GM12878 (cell line): ENCODE results near the gene RPS16. TPM values are rescaled to one million over a fixed set of nuclear protein-coding genes. Genes with fewer than 3 reads are reported as not detected.
A peak's percentile ranks its signal among the peaks of the same experiment; 100 is the strongest.

Experiments used
- ATAC-seq: fragments of 200-7000 bp; cut with Tn5 transposase; 3 replicates; pipeline ENCODE4 v1.9.1; 2020; ENCODE audit warnings: mild to moderate bottlenecking, moderate library complexity
- BruUV-seq: library from RNA; stranded (reverse); fragments of 400-500 nt; replicated peaks from 2 replicates; lab custom pipeline; 2021; lab: Mats Ljungman, UMichigan
- CTCF ChIA-PET: fragments of 300-600 bp; sonication (Branson Sonifier 250); formaldehyde crosslinking; extraction: SDS; loops from one replicate; lab custom pipeline; 2021; ENCODE audit warnings: inconsistent platforms; lab: Yijun Ruan, JAX
- POLR2A ChIA-PET: fragments of 350-600 bp; formaldehyde crosslinking; extraction: SDS; loops from one replicate; lab custom pipeline; 2021; ENCODE audit warnings: inconsistent platforms; lab: Charles Lee
- RAD21 ChIA-PET: fragments of 300-600 bp; sonication (Branson Sonifier 250); formaldehyde crosslinking; loops from one replicate; lab custom pipeline; 2023; ENCODE audit warnings: antibody characterized with exemption; ENCODE audit not compliant: unreplicated experiment; lab: Charles Lee
- SMC1A ChIA-PET: fragments of 300-600 bp; sonication (Branson Sonifier 250); formaldehyde crosslinking; loops from one replicate; lab custom pipeline; 2023; ENCODE audit not compliant: unreplicated experiment, uncharacterized antibody; lab: Charles Lee
- DNase-seq: peaks from one replicate; pipeline ENCODE4 v3.0.0-alpha.2; 2011; ENCODE audit warnings: low read depth, low spot score
- FAIRE-seq: peaks from 3 replicates; lab custom pipeline; 2011; peaks lifted over from hg19 to GRCh38; lab: Jason Lieb, UNC
- H2AFZ ChIP-seq: 2 replicates; pipeline ENCODE4 v1.6.0; 2011; ENCODE audit warnings: low read depth, low read length, control low read depth; ENCODE audit not compliant: control insufficient read depth
- H3K27ac ChIP-seq: 2 replicates; pipeline ENCODE4 v1.5.1; 2011; ENCODE audit warnings: control low read depth; ENCODE audit not compliant: control insufficient read depth, insufficient read depth
- H3K27me3 ChIP-seq, 2 experiments: replicated peaks in 1 of 2; 2 replicates each; pipeline versions ENCODE4 v1.6.0 to v1.6.1; 2011; ENCODE audit warnings: low read length in 1 of 2; ENCODE audit not compliant: control insufficient read depth in 2 of 2, insufficient read depth in 2 of 2
- H3K36me3 ChIP-seq, 2 experiments: 2 replicates each; pipeline ENCODE4 v1.5.1; 2011; ENCODE audit warnings: low read length in 1 of 2; ENCODE audit not compliant: control insufficient read depth in 2 of 2, insufficient read depth in 2 of 2
- H3K4me1 ChIP-seq: 2 replicates; pipeline ENCODE4 v1.6.1; 2011; ENCODE audit warnings: mild to moderate bottlenecking, low read length, moderate library complexity, mixed read lengths; ENCODE audit not compliant: control insufficient read depth, insufficient read depth
- H3K4me2 ChIP-seq: 2 replicates; pipeline ENCODE4 v1.6.0; 2011; ENCODE audit warnings: control low read depth; ENCODE audit not compliant: control insufficient read depth, insufficient read depth
- H3K4me3 ChIP-seq: fragments of 200-600 bp; sonication (generic); 2 replicates; pipeline ENCODE4 v1.5.1; 2016
- H3K79me2 ChIP-seq: 2 replicates; pipeline ENCODE4 v1.6.0; 2011; ENCODE audit warnings: low read length; ENCODE audit not compliant: control insufficient read depth, insufficient read depth
- H3K9ac ChIP-seq: 2 replicates; pipeline ENCODE4 v1.8.0; 2011; ENCODE audit warnings: low read length, control low read depth, mixed read lengths; ENCODE audit not compliant: control insufficient read depth, insufficient read depth
- H3K9me3 ChIP-seq: replicated peaks from 3 replicates; pipeline ENCODE4 v1.5.1; 2011; ENCODE audit warnings: mild to moderate bottlenecking, low read length; ENCODE audit not compliant: control insufficient read depth, insufficient read depth
- H4K20me1 ChIP-seq: 2 replicates; pipeline ENCODE4 v1.6.0; 2011; ENCODE audit not compliant: control insufficient read depth, insufficient read depth
- BACH1 ChIP-seq: fragments of 450-650 bp; IDR thresholded peaks from 2 replicates; pipeline ENCODE4 v1.6.1; 2017; ENCODE audit warnings: mild to moderate bottlenecking, borderline replicate concordance
- BMI1 ChIP-seq: fragments of 450-650 bp; IDR thresholded peaks from 2 replicates; pipeline ENCODE4 v1.6.1; 2016; ENCODE audit warnings: mild to moderate bottlenecking, moderate library complexity, borderline replicate concordance
- CHD1 ChIP-seq: IDR thresholded peaks from 2 replicates; pipeline ENCODE4 v1.6.1; 2012; ENCODE audit warnings: low read depth, low read length, improper control_type of control experiment
- EED ChIP-seq: sonication (generic); IDR thresholded peaks from 2 replicates; pipeline ENCODE4 v1.6.1; 2016; ENCODE audit warnings: antibody characterized with exemption, low read depth
- FOXM1 ChIP-seq: IDR thresholded peaks from 2 replicates; pipeline ENCODE4 v1.6.1; 2012; ENCODE audit warnings: low read depth, mild to moderate bottlenecking, inconsistent platforms, low read length, moderate library complexity
- SMAD5 ChIP-seq: IDR thresholded peaks from 2 replicates; pipeline ENCODE4 v1.6.1; 2016; ENCODE audit warnings: antibody characterized with exemption, low read depth
- SUPT20H ChIP-seq: IDR thresholded peaks from 2 replicates; pipeline ENCODE4 v1.6.1; 2011; ENCODE audit warnings: low read depth, mild to moderate bottlenecking, low read length, moderate library complexity, borderline replicate concordance; ENCODE audit not compliant: control insufficient read depth
- TCF12 ChIP-seq: IDR thresholded peaks from 2 replicates; pipeline ENCODE4 v1.6.1; 2011; ENCODE audit warnings: low read depth, mild to moderate bottlenecking, low read length
- ZNF384 ChIP-seq: IDR thresholded peaks from 2 replicates; pipeline ENCODE4 v1.6.1; 2012; ENCODE audit warnings: low read depth, mild to moderate bottlenecking, low read length, improper control_type of control experiment, borderline replicate concordance
- WGBS: methylation state at CpG from one replicate; pipeline ENCODE4 v1.1.6; 2016; ENCODE audit warnings: low lambda C conversion rate; ENCODE audit not compliant: insufficient replicate concordance, insufficient coverage; ENCODE audit errors: missing lambda C conversion rate; 5-methylcytosine and 5-hydroxymethylcytosine counted together
- in situ Hi-C: fragments of 300-500 bp; cut with MboI; formaldehyde crosslinking; loops from 9 replicates; pipeline ENCODE4 v1.14.3; 2018; ENCODE audit warnings: mixed read lengths
- intact Hi-C: fragments of 100-400 bp; cut with micrococcal nuclease; formaldehyde crosslinking; loops from one replicate; pipeline ENCODE4 v1.14.2; 2022; ENCODE audit not compliant: unreplicated experiment
- polyA plus RNA-seq, 11 experiments: library from polyadenylated mRNA; depleted of rRNA in 4 of 11; unstranded in 6 of 11; stranded (reverse) in 5 of 11; fragments of >200 nt; fragmentation: Nextera tagmentation in 4 of 11; fragmentation: Illumina TruSeq in 1 of 11; extraction: Ambion mirVana in 4 of 11; extraction: Trizol in 1 of 11; gene quantifications; 1 replicate in 1 of 11; 2 replicates in 10 of 11; pipeline versions ENCODE4 v1.2.1 to v1.2.3, GENCODE V29; 2011 to 2016; ENCODE audit warnings: inconsistent platforms in 2 of 11, missing spikeins in 2 of 11, low read depth in 1 of 11
- total RNA-seq, 4 experiments: library from RNA; depleted of rRNA in 3 of 4; stranded (reverse); fragments of >200 nt in 3 of 4; fragmentation: Illumina TruSeq in 1 of 4; extraction: Trizol in 1 of 4; gene quantifications; 2 replicates each; pipeline versions ENCODE4 v1.2.1 to v1.2.3, GENCODE V29; 2013 to 2021
- TF ChIP-seq, protein P1 (sequence below): fragments of 450-650 bp; IDR thresholded peaks from 2 replicates; pipeline ENCODE4 v1.6.1; 2017; ENCODE audit warnings: borderline replicate concordance
- TF ChIP-seq, protein P2 (sequence below): fragments of 450-650 bp; IDR thresholded peaks from 2 replicates; pipeline ENCODE4 v1.6.1; 2018; ENCODE audit warnings: borderline replicate concordance, mild to moderate bottlenecking; ENCODE audit not compliant: partially characterized antibody
- TF ChIP-seq, protein P3 (sequence below): IDR thresholded peaks from 2 replicates; pipeline ENCODE4 v1.6.1; 2011; ENCODE audit warnings: borderline replicate concordance, low read depth, mild to moderate bottlenecking, moderate library complexity, mixed read lengths, low read length; ENCODE audit not compliant: insufficient read depth; ENCODE audit errors: extremely low read length
- TF ChIP-seq, protein P4 (sequence below): fragments of 450-650 bp; IDR thresholded peaks from 2 replicates; pipeline ENCODE4 v1.6.1; 2017; ENCODE audit warnings: low read depth, mild to moderate bottlenecking, moderate library complexity

The RPS16 gene
- total and polyA plus RNA-seq, 10 of the 15 experiments (the other 5 are each of a cell fraction or from before 2014, with no cell fraction given): 148 to 4,810 (median 2,343) TPM

DNA sequence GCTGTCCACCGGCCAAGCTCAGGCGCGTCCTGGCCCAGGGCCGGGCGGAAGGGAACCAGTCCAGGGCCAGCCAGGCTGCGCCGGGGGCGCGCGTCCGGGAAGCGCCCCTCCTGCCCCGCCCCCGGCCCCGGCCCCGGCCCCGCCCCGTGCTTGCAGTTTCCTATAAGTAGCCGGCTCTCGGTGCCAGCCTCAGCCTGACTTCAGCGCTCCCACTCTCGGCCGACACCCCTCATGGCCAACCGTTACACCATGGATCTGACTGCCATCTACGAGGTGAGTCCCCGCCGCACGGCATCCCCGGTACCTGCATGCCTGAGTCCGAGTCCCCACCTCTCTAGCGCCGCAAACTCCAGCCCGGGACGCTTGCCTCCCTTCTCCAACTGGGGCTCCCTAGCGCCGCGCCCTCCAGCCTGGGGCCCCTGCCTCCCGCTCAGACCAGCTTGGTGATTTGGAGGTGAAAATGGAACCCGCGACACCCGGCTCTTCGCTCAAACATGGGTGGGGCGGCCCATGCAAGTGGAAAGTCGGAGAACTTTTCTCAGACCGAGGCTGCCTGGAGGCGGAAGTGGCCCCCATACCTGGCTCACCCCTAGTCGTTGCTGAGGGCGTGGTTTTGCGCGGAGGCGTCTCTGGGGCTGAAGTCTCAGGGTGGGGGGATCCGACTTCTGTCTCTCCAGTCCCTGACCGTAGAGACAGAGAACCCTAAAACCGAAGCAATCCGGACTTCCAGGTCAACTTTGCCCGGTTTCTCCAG lies 28.9 kb downstream of the RPS16 start, which contains the start of gene ZFP36 (continued):
- no peak for TF ChIP-seq EED
- TF ChIP-seq, protein P1, sequence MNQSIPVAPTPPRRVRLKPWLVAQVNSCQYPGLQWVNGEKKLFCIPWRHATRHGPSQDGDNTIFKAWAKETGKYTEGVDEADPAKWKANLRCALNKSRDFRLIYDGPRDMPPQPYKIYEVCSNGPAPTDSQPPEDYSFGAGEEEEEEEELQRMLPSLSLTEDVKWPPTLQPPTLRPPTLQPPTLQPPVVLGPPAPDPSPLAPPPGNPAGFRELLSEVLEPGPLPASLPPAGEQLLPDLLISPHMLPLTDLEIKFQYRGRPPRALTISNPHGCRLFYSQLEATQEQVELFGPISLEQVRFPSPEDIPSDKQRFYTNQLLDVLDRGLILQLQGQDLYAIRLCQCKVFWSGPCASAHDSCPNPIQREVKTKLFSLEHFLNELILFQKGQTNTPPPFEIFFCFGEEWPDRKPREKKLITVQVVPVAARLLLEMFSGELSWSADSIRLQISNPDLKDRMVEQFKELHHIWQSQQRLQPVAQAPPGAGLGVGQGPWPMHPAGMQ: no peak
- no peak for TF ChIP-seq FOXM1
- peak; percentile 81 for TF ChIP-seq CHD1
- no peak for TF ChIP-seq BMI1
- peak; percentile 96 for TF ChIP-seq SMAD5

DNA sequence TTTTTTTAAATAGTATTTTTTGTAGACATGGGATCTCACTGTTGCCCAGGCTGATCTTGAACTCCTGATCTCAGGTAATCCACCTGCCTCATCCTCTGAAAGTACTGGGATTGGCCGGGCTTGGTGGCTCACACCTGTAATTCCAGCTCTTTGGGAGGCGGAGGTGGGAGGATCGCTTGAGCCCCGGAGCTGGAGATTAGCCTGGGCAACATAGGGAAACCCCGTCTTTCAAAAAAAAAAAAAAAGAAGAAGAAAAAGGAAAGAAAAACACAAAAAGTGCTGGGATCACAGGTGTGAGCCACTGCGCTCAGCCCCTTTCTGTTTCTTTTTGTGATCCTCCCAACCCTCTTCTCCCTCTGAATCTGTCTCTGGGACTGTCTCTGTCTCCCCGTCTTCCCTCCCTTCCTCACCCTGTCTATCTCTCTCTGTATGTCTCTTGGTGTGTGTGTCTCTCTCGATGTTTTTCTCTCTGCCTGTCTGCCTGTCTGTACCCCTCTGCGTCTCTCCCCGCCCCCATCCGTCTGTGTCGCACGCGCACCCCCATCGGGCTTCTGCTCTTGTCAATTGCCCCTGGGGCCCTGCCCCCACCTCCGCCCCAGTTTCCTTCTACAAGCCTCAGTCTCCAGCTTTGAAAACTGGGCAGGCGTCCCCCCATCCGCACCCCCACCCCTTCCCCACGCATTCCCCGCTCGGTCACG lies 29.6 kb downstream of the RPS16 start:
- H4K20me1 ChIP-seq: no peaks in the 10 kb centered on the region
- in situ Hi-C loops (no loop called here), intact Hi-C loops (loop anchor here (10.0 kb wide), 1 partner anchor 431 kb away; the partner anchor contains the start of gene FBXO17)
- WGBS: 2% methylated on average over 21 of the region's 22 CpGs
- ChIA-PET CTCF (interaction anchor here (0.8 kb wide), 1 partner anchor 8 kb away, joined by 4 read pairs; no protein-coding TSS in a partner anchor), POLR2A (interaction anchor here (0.6 to 3.9 kb wide), 7 partner anchors 9 to 1930 kb away, joined by 3 to 39 read pairs (median 5); partner anchors contain the start of genes MED29, PAF1 and RPS16), SMC1A (interaction anchor here (1.1 kb wide), 1 partner anchor 8 kb away, joined by 3 read pairs; no protein-coding TSS in a partner anchor), RAD21 (interaction anchor here (0.9 to 4.5 kb wide), 2 partner anchors 8 to 71 kb away, joined by 4 to 37 read pairs; no protein-coding TSS in a partner anchor)
- H3K79me2 ChIP-seq: peaks cover 62% of the 10 kb centered on the region
- no peak for DNase-seq
- peaks cover 2 to 6% of the 10 kb centered on the region in 2 experiments; a peak in 2 of 4 replicates for H3K36me3 ChIP-seq
- FAIRE-seq: no peak
- peak overlapping the region; percentile 70 for H3K9ac ChIP-seq
- H3K4me3 ChIP-seq: peak overlapping the region; percentile 98
- peak overlapping the region; percentile 92 for H3K4me2 ChIP-seq
- H3K27ac ChIP-seq: peak overlapping the region; percentile 100
- H3K4me1 ChIP-seq: peaks cover 48% of the 10 kb centered on the region
- no peaks in the 10 kb centered on the region for H3K27me3 ChIP-seq
- H2AFZ ChIP-seq: no peak overlapping the region
- ATAC-seq: no peak; the same call in 1 of the 3 replicates
- BruUV-seq: no TSS peak
- H3K9me3 ChIP-seq: no peaks in the 10 kb centered on the region
- TF ChIP-seq BACH1 (peak; percentile 63; the same call in 1 of the 2 replicates), TCF12 (0 out of 2 replicates have a peak, but pooled peaks have one; percentile 37), ZNF384 (no peak), SUPT20H (no peak)
- TF ChIP-seq, protein P2, sequence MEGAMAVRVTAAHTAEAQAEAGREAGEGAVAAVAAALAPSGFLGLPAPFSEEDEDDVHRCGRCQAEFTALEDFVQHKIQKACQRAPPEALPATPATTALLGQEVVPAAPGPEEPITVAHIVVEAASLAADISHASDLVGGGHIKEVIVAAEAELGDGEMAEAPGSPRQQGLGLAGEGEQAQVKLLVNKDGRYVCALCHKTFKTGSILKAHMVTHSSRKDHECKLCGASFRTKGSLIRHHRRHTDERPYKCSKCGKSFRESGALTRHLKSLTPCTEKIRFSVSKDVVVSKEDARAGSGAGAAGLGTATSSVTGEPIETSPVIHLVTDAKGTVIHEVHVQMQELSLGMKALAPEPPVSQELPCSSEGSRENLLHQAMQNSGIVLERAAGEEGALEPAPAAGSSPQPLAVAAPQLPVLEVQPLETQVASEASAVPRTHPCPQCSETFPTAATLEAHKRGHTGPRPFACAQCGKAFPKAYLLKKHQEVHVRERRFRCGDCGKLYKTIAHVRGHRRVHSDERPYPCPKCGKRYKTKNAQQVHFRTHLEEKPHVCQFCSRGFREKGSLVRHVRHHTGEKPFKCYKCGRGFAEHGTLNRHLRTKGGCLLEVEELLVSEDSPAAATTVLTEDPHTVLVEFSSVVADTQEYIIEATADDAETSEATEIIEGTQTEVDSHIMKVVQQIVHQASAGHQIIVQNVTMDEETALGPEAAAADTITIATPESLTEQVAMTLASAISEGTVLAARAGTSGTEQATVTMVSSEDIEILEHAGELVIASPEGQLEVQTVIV: no peak
- TF ChIP-seq, protein P3, sequence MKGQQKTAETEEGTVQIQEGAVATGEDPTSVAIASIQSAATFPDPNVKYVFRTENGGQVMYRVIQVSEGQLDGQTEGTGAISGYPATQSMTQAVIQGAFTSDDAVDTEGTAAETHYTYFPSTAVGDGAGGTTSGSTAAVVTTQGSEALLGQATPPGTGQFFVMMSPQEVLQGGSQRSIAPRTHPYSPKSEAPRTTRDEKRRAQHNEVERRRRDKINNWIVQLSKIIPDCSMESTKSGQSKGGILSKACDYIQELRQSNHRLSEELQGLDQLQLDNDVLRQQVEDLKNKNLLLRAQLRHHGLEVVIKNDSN: no peak
- TF ChIP-seq, protein P4, sequence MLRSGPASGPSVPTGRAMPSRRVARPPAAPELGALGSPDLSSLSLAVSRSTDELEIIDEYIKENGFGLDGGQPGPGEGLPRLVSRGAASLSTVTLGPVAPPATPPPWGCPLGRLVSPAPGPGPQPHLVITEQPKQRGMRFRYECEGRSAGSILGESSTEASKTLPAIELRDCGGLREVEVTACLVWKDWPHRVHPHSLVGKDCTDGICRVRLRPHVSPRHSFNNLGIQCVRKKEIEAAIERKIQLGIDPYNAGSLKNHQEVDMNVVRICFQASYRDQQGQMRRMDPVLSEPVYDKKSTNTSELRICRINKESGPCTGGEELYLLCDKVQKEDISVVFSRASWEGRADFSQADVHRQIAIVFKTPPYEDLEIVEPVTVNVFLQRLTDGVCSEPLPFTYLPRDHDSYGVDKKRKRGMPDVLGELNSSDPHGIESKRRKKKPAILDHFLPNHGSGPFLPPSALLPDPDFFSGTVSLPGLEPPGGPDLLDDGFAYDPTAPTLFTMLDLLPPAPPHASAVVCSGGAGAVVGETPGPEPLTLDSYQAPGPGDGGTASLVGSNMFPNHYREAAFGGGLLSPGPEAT: 0 out of 2 replicates have a peak, but pooled peaks have one; percentile 42
